Measurements from ENCODE around the gene CAND1. TPM values are rescaled to one million over a fixed set of nuclear protein-coding genes. Genes with fewer than 3 reads are reported as not detected.

The CAND1 gene
- total RNA-seq, 4 donors from 2014 or later = 58.3 to 82.7 (median 74.6) TPM

DNA sequence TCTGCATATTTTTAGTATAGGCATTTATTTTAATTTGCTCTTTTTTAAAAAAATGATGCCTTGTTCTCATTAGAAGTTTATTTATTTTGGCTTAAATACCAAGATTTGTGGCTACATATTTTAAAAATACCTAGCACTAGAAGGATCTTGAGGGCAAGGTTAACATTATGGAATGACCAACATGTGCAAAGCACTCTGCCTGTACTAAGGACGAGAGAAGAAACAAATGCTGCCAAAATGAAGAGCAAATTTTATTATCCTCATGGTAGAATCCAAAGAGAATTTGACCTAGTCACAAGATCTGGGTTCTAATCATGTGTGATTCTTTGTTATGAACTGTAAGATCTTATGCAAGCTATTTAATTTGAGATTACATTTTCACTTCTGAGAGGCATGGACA lies 2.8 kb downstream of the CAND1 start:
- Histone ChIP-seq H3K4me1 (peaks cover 0 to 53% (median 14%) of the 10 kb centered on the region in 4 donors), H3K4me3 (no peak overlapping the region), H3K36me3 (no peaks in the 10 kb centered on the region), H3K27me3 (no peaks in the 10 kb centered on the region), H3K9me3 (no peaks in the 10 kb centered on the region), H3K27ac (no peak overlapping the region)
- no peak for DNase-seq
- no peak for TF ChIP-seq POLR2A (IDR thresholded peaks at IDR 0.05)
- TF ChIP-seq, protein P1, sequence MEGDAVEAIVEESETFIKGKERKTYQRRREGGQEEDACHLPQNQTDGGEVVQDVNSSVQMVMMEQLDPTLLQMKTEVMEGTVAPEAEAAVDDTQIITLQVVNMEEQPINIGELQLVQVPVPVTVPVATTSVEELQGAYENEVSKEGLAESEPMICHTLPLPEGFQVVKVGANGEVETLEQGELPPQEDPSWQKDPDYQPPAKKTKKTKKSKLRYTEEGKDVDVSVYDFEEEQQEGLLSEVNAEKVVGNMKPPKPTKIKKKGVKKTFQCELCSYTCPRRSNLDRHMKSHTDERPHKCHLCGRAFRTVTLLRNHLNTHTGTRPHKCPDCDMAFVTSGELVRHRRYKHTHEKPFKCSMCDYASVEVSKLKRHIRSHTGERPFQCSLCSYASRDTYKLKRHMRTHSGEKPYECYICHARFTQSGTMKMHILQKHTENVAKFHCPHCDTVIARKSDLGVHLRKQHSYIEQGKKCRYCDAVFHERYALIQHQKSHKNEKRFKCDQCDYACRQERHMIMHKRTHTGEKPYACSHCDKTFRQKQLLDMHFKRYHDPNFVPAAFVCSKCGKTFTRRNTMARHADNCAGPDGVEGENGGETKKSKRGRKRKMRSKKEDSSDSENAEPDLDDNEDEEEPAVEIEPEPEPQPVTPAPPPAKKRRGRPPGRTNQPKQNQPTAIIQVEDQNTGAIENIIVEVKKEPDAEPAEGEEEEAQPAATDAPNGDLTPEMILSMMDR (IDR thresholded peaks at IDR 0.05) = no peak

DNA sequence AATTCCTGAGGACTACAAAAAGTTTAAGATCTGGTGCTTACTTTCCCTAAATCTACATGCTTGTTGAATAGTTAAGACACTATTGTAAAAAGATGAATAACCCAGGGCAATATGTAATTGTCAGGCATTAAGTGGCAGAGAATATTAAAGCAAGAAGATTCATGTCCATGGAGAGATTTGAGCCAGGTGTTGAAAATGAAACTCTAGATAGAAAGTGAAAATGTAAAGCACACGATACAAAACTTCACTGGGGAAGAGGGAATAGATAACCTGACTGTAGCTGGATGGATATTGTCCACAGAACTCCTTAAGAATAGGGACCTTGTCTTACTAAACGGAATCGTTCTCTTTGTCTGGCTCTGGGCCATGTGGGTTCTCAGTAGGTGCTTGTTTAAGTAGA lies 5.0 kb downstream of the CAND1 start:
- no peak for TF ChIP-seq POLR2A (IDR thresholded peaks at IDR 0.05)
- TF ChIP-seq, protein P1 (IDR thresholded peaks at IDR 0.05) = no peak
- H3K4me3 ChIP-seq = no peak overlapping the region
- peaks cover 0 to 48% (median 14%) of the 10 kb centered on the region in 4 donors for H3K4me1 ChIP-seq
- no peak for DNase-seq
- no peaks in the 10 kb centered on the region for H3K27me3 ChIP-seq
- H3K36me3 ChIP-seq = no peaks in the 10 kb centered on the region
- no peak overlapping the region for H3K27ac ChIP-seq
- no peaks in the 10 kb centered on the region for H3K9me3 ChIP-seq

DNA sequence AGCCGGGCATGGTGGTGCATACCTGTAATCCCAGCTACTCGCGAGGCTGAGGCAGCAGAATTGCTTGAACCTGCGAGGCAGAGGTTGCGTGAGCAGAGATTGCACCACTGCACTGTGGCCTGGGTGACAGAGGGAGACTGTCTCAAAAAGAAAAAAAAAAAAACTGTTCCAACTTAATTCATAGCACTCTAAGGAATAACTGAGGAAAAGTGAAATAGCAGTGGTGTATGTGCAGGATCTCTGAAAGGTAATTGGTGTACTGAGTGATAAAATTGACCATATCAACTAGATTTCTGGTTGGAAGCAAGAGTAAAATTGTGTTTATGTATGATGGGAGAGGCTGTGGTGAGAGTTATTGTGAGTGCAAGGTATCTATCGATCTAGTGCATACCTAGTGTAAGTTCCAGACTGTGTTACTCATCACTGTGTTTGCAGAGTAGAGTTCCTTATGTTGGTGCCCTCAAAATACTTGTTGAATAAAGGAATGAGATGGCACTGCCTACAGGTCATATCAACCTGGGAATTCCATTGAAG lies 6.3 kb downstream of the CAND1 start:
- Histone ChIP-seq H3K27ac (no peak overlapping the region), H3K4me1 (peaks cover 0 to 55% (median 14%) of the 10 kb centered on the region in 4 donors), H3K4me3 (no peak overlapping the region), H3K27me3 (no peaks in the 10 kb centered on the region), H3K9me3 (no peaks in the 10 kb centered on the region), H3K36me3 (no peaks in the 10 kb centered on the region)
- TF ChIP-seq, protein P1 (IDR thresholded peaks at IDR 0.05) = no peak
- DNase-seq = no peak

DNA sequence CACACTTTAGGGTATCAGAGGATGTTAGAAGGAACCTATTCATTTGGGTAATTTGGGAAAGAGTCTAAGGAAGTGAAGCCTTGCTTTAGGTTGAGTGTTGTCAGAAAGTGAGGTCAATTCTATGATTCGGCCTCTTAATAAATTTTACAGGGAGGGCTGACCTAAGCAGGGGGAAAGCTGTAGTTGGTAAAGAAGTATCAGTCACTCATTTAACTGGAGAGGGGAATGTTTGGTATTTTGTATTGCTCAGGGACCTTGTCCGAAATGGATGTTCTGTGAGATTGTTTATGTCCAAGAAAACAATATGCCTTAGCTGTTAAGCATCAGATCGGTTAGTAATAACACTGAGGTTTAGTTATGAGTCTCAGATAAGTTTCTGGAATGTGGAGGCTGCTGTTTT lies 7.3 kb downstream of the CAND1 start:
- no peak overlapping the region for H3K4me3 ChIP-seq
- peaks cover 0 to 46% (median 11%) of the 10 kb centered on the region in 4 donors for H3K4me1 ChIP-seq
- no peak for DNase-seq
- H3K36me3 ChIP-seq = no peaks in the 10 kb centered on the region
- H3K27ac ChIP-seq = no peak overlapping the region
- no peaks in the 10 kb centered on the region for H3K27me3 ChIP-seq
- TF ChIP-seq, protein P1 (IDR thresholded peaks at IDR 0.05) = no peak
- TF ChIP-seq POLR2A (IDR thresholded peaks at IDR 0.05) = no peak
- H3K9me3 ChIP-seq = no peaks in the 10 kb centered on the region

DNA sequence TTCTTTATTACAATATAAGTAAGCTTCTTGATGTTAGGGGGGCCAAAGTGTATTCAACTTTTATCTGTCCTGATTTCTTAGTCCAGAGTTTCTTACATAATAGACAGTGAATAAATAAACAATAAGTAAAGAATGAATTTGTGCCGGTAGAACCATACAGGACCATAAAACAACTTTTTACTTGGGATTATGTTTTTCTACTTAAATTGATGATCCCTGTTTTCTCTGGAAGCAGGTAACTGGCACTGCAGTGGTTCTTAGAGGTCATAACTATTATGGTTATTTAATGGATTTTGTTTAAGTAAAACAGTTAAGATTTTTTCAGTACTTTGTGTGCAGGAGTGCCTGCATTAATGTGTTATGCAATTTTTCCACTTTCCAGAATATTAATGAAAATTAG lies 10.5 kb downstream of the CAND1 start:
- Histone ChIP-seq H3K4me1 (peaks cover 0 to 20% (median 0%) of the 10 kb centered on the region in 4 donors), H3K27ac (no peak overlapping the region), H3K27me3 (no peaks in the 10 kb centered on the region), H3K36me3 (peaks cover 0 to under 1% (median 0%) of the 10 kb centered on the region in 3 donors), H3K9me3 (no peaks in the 10 kb centered on the region), H3K4me3 (no peak overlapping the region)
- DNase-seq = no peak
- TF ChIP-seq, protein P1 (IDR thresholded peaks at IDR 0.05) = no peak
- no peak for TF ChIP-seq POLR2A (IDR thresholded peaks at IDR 0.05)

DNA sequence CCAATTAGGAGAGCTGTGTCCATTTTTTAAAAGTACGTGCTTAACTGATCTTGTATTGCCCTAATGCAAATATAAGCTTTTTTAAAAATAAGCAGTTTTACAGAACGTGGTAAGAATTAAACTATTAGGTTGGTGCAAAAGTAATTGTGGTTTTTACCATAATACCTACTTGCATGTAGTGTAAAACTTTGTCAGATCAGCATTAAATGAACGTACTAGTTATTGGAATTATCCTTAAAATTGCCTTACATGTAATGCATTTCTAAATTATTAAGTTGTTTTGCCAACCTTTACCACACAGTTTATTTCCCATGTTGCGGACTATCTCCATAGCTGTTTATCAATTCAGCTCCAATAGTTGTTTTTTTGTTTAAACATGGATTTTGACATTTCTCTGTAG lies 10.9 kb downstream of the CAND1 start:
- peaks cover 0 to 6% (median 0%) of the 10 kb centered on the region in 3 donors for H3K36me3 ChIP-seq
- H3K27ac ChIP-seq = no peak overlapping the region
- DNase-seq = no peak
- no peaks in the 10 kb centered on the region for H3K27me3 ChIP-seq
- peaks cover 0 to 16% (median 0%) of the 10 kb centered on the region in 4 donors for H3K4me1 ChIP-seq
- no peaks in the 10 kb centered on the region for H3K9me3 ChIP-seq
- no peak overlapping the region for H3K4me3 ChIP-seq
- no peak for TF ChIP-seq POLR2A (IDR thresholded peaks at IDR 0.05)
- TF ChIP-seq, protein P1 (IDR thresholded peaks at IDR 0.05) = no peak

All from Peyer's patch (tissue), 4 donors.